ENCODE measurements around the gene CCDC157.

DNA sequence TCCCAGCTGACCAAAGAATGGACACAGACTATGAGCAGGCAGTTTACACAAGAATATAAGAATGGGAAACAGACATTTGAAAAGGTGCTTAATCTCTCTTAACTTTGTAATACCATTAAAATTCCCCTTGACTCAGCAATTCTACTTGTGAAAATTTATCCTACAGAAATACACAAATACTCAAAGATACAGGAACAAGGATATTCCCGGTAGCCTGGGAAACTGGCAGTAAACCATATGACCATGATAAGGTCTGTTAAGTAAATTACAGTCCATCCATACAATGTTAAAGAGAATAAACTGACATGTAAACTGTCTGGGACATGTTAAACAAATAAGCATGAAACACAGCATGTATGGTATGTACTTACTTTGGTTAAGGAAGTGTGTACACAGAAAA lies 60.0 kb downstream of the CCDC157 start:
- TF ChIP-seq, protein P1, sequence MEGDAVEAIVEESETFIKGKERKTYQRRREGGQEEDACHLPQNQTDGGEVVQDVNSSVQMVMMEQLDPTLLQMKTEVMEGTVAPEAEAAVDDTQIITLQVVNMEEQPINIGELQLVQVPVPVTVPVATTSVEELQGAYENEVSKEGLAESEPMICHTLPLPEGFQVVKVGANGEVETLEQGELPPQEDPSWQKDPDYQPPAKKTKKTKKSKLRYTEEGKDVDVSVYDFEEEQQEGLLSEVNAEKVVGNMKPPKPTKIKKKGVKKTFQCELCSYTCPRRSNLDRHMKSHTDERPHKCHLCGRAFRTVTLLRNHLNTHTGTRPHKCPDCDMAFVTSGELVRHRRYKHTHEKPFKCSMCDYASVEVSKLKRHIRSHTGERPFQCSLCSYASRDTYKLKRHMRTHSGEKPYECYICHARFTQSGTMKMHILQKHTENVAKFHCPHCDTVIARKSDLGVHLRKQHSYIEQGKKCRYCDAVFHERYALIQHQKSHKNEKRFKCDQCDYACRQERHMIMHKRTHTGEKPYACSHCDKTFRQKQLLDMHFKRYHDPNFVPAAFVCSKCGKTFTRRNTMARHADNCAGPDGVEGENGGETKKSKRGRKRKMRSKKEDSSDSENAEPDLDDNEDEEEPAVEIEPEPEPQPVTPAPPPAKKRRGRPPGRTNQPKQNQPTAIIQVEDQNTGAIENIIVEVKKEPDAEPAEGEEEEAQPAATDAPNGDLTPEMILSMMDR (IDR thresholded peaks at IDR 0.05), result no peak
- TF ChIP-seq POLR2A (IDR thresholded peaks at IDR 0.05), result no peak

All from right lobe of liver (tissue), 4 donors.